Lower leg skin (tissue), 4 donors: ENCODE measurements around the gene TNFRSF6B. TPM values are rescaled to one million over a fixed set of nuclear protein-coding genes. Genes with fewer than 3 reads are reported as not detected.
"Not testable (repeated sequence)": the region's sequence is repeated elsewhere in the genome, so short reads cannot be mapped to it uniquely, and the experiment has no call there.

Source experiments
- DNase-seq, 2 donors: peaks; one replicate each; pipeline ENCODE4 v3.0.0-alpha.2; 2019; ENCODE audit warnings: low spot score in 2 of 2
- H3K4me3 ChIP-seq: fragments of 200-600 bp; sonication (generic); 2 replicates; pipeline ENCODE4 v1.5.1; 2017; ENCODE audit warnings: mild to moderate bottlenecking, low read depth; ENCODE audit not compliant: poor library complexity, severe bottlenecking
- CTCF ChIP-seq, 3 donors: fragments of 450-650 bp; IDR thresholded peaks; one replicate each; pipeline ENCODE4 v1.5.1; 2016; ENCODE audit warnings: antibody characterized with exemption in 3 of 3, mild to moderate bottlenecking in 3 of 3, moderate library complexity in 2 of 3
- POLR2A ChIP-seq, 2 donors: fragments of 450-650 bp; IDR thresholded peaks; one replicate each; pipeline ENCODE4 v1.6.1; 2016 to 2017; ENCODE audit warnings: antibody characterized with exemption in 2 of 2, mild to moderate bottlenecking in 1 of 2, moderate library complexity in 1 of 2
- WGBS, 2 donors: methylation state at CpG; one replicate each; pipeline ENCODE4 v1.1.5; 2018; 5-methylcytosine and 5-hydroxymethylcytosine counted together
- intact Hi-C: fragments of 100-400 bp; cut with DNase I; formaldehyde crosslinking; loops from one replicate; pipeline ENCODE4 v1.15.0; 2023; ENCODE audit warnings: low total_unique reads
- total RNA-seq, 4 donors: library from RNA; depleted of rRNA; stranded (reverse); fragments of >200 nt; gene quantifications; one replicate each; pipeline ENCODE4 v1.1.0, GENCODE V29; 2016

The TNFRSF6B gene
- total RNA-seq, 4 donors from 2014 or later: 3.0 to 49.5 (median 12.1) TPM

GRCh38 chr20:63664861-63665594 is 31.4 kb upstream of the TNFRSF6B start:
- DNase-seq: no peak
- TF ChIP-seq POLR2A (IDR thresholded peaks at IDR 0.05) (no peak), CTCF (IDR thresholded peaks at IDR 0.05) (no peak)
- intact Hi-C loops: no loop called here
- H3K4me3 ChIP-seq: no peak overlapping the region
- WGBS, 2 donors: 68 to 78% methylated on average over 10 to 18 of the region's 18 CpGs

- no peak for DNase-seq
- intact Hi-C loops: no loop called here
- TF ChIP-seq POLR2A (IDR thresholded peaks at IDR 0.05): no peak
- TF ChIP-seq CTCF (IDR thresholded peaks at IDR 0.05): no peak
- 93 to 95% methylated on average over 10 to 14 of the region's 14 CpGs for WGBS, 2 donors
- no peak overlapping the region for H3K4me3 ChIP-seq
Measured at GRCh38 chr20:63665708-63666107, 30.7 kb upstream of the TNFRSF6B start.

- H3K4me3 ChIP-seq: no peak overlapping the region
- DNase-seq: no peak
- WGBS, 2 donors: 92% methylated on average over 16 of the region's 16 CpGs
- intact Hi-C loops: no loop called here
- TF ChIP-seq CTCF (IDR thresholded peaks at IDR 0.05): no peak
Measured at GRCh38 chr20:63667858-63668257, 28.6 kb upstream of the TNFRSF6B start.

- intact Hi-C loops: no loop called here
- H3K4me3 ChIP-seq: no peak overlapping the region
- DNase-seq: no peak
- 93 to 96% methylated on average over 11 of the region's 11 CpGs for WGBS, 2 donors
- TF ChIP-seq CTCF (IDR thresholded peaks at IDR 0.05) (no peak), POLR2A (IDR thresholded peaks at IDR 0.05) (no peak)
Measured at GRCh38 chr20:63668351-63668750, 28.1 kb upstream of the TNFRSF6B start.

GRCh38 chr20:63671695-63672094 is 24.8 kb upstream of the TNFRSF6B start:
- intact Hi-C loops, H3K4me3 ChIP-seq, DNase-seq: not testable (repeated sequence)
- 93 to 95% methylated on average over 12 of the region's 12 CpGs for WGBS, 2 donors

- H3K4me3 ChIP-seq: no peak overlapping the region
- WGBS, 2 donors: 98 to 100% methylated on average over 8 to 9 of the region's 10 CpGs
- no peak for DNase-seq
- TF ChIP-seq CTCF (IDR thresholded peaks at IDR 0.05): no peak
- no peak for TF ChIP-seq POLR2A (IDR thresholded peaks at IDR 0.05)
- intact Hi-C loops: no loop called here
Measured at GRCh38 chr20:63672666-63673065, 23.8 kb upstream of the TNFRSF6B start.
